NAMALWA (cell line): ENCODE results near the gene ALKBH2.

Experiments
- DNase-seq: peaks from one replicate; pipeline ENCODE4 v3.0.0-alpha.2; 2015; ENCODE audit warnings: low spot score

ALKBH2 gene

GRCh38 chr12:109093022-109093918, at the start of gene ALKBH2:
Gene ALKBH2 (minus strand): TSS chr12:109093472. CDS start chr12:109092786, 686 bp downstream.
- DNase-seq = peak; percentile 96

GRCh38 chr12:109140560-109140959, 47.3 kb upstream of the ALKBH2 start:
- DNase-seq = no peak

- DNase-seq = no peak
Measured at GRCh38 chr12:109139791-109140190, 46.5 kb upstream of the ALKBH2 start.

GRCh38 chr12:109139360-109139759, 46.1 kb upstream of the ALKBH2 start:
- no peak for DNase-seq

- no peak for DNase-seq
Measured at GRCh38 chr12:109137055-109137454, 43.8 kb upstream of the ALKBH2 start.

- DNase-seq = no peak
Measured at GRCh38 chr12:109134186-109134917, 41.1 kb upstream of the ALKBH2 start.

- no peak for DNase-seq
Measured at GRCh38 chr12:109131154-109132050, 38.1 kb upstream of the ALKBH2 start.

GRCh38 chr12:109130297-109131153, 37.3 kb upstream of the ALKBH2 start:
- no peak for DNase-seq

GRCh38 chr12:109127533-109128242, 34.4 kb upstream of the ALKBH2 start:
- DNase-seq = no peak

GRCh38 chr12:109126784-109127183, 33.5 kb upstream of the ALKBH2 start:
- no peak for DNase-seq

- DNase-seq = no peak
Measured at GRCh38 chr12:109125791-109126190, 32.5 kb upstream of the ALKBH2 start.

GRCh38 chr12:109124878-109125648, 31.8 kb upstream of the ALKBH2 start:
- DNase-seq = no peak

GRCh38 chr12:109121346-109121880, 28.1 kb upstream of the ALKBH2 start:
- DNase-seq = no peak

GRCh38 chr12:109120557-109120956, 27.3 kb upstream of the ALKBH2 start:
- DNase-seq = no peak

- no peak for DNase-seq
Measured at GRCh38 chr12:109120095-109120494, 26.8 kb upstream of the ALKBH2 start.

GRCh38 chr12:109116611-109116949, 23.3 kb upstream of the ALKBH2 start:
- DNase-seq = no peak

GRCh38 chr12:109115758-109116610, 22.7 kb upstream of the ALKBH2 start, which contains the start of gene ACACB:
Gene ACACB (plus strand): TSS chr12:109116587. CDS start chr12:109139406, 22,819 bp downstream.
- no peak for DNase-seq

- DNase-seq = no peak
Measured at GRCh38 chr12:109115404-109115757, 22.1 kb upstream of the ALKBH2 start.

- no peak for DNase-seq
Measured at GRCh38 chr12:109114644-109115043, 21.4 kb upstream of the ALKBH2 start.
